HEK293T (cell line): Measurements from ENCODE around the gene LOXL1.

Experiments used
- CTCF ChIA-PET: fragments of 350-600 bp; formaldehyde crosslinking; extraction: SDS; loops from one replicate; lab custom pipeline; 2021; ENCODE audit warnings: antibody characterized with exemption, inconsistent platforms; lab: Yijun Ruan, JAX
- POLR2A ChIA-PET: fragments of 350-600 bp; formaldehyde crosslinking; extraction: SDS; loops from one replicate; lab custom pipeline; 2020; ENCODE audit warnings: antibody characterized with exemption, inconsistent platforms; lab: Yijun Ruan, JAX
- DNase-seq: peaks from one replicate; pipeline ENCODE4 v3.0.0; 2012; ENCODE audit warnings: mixed read lengths; ENCODE audit errors: extremely low spot score
- ARNT ChIP-seq: fragments of 450-650 bp; IDR thresholded peaks from 2 replicates; pipeline ENCODE4 v1.6.1; 2017; ENCODE audit warnings: mild to moderate bottlenecking
- BHLHE40 ChIP-seq: fragments of 450-650 bp; IDR thresholded peaks from 2 replicates; pipeline ENCODE4 v1.6.1; 2016; ENCODE audit warnings: mild to moderate bottlenecking, moderate library complexity, borderline replicate concordance
- CTBP1 ChIP-seq: fragments of 450-650 bp; IDR thresholded peaks from 2 replicates; pipeline ENCODE4 v1.6.1; 2016; ENCODE audit warnings: borderline replicate concordance
- ELF4 ChIP-seq: fragments of 450-650 bp; IDR thresholded peaks from 2 replicates; pipeline ENCODE4 v1.6.1; 2017; ENCODE audit warnings: antibody characterized with exemption
- FOXA1 ChIP-seq: fragments of 450-650 bp; IDR thresholded peaks from 2 replicates; pipeline ENCODE4 v1.6.1; 2016; ENCODE audit warnings: mild to moderate bottlenecking
- FOXK2 ChIP-seq: fragments of 450-650 bp; IDR thresholded peaks from 2 replicates; pipeline ENCODE4 v1.6.1; 2016; ENCODE audit warnings: mild to moderate bottlenecking
- FOXM1 ChIP-seq: fragments of 450-650 bp; IDR thresholded peaks from 2 replicates; pipeline ENCODE4 v1.6.1; 2017; ENCODE audit warnings: mild to moderate bottlenecking, borderline replicate concordance
- HDGF ChIP-seq: fragments of 450-650 bp; IDR thresholded peaks from 2 replicates; pipeline ENCODE4 v1.6.1; 2017; ENCODE audit warnings: antibody characterized with exemption, borderline replicate concordance
- L3MBTL2 ChIP-seq: fragments of 450-650 bp; conservative IDR thresholded peaks from 2 replicates; pipeline ENCODE4 v1.6.1; 2016; ENCODE audit warnings: mild to moderate bottlenecking
- LEF1 ChIP-seq: fragments of 450-650 bp; IDR thresholded peaks from 2 replicates; pipeline ENCODE4 v1.6.1; 2017; ENCODE audit warnings: mild to moderate bottlenecking, borderline replicate concordance
- NFRKB ChIP-seq: fragments of 450-650 bp; IDR thresholded peaks from 2 replicates; pipeline ENCODE4 v1.6.1; 2016; ENCODE audit warnings: mild to moderate bottlenecking, moderate library complexity
- SP1 ChIP-seq: fragments of 450-650 bp; IDR thresholded peaks from 2 replicates; pipeline ENCODE4 v1.6.1; 2017
- SUZ12 ChIP-seq: fragments of 450-650 bp; IDR thresholded peaks from 2 replicates; pipeline ENCODE4 v1.6.1; 2016; ENCODE audit warnings: mild to moderate bottlenecking
- TARDBP ChIP-seq: fragments of 450-650 bp; IDR thresholded peaks from 2 replicates; pipeline ENCODE4 v1.6.1; 2016
- ZNF384 ChIP-seq: fragments of 450-650 bp; IDR thresholded peaks from 2 replicates; pipeline ENCODE4 v1.6.1; 2016
- TF ChIP-seq, protein P1 (sequence below): fragments of 450-650 bp; IDR thresholded peaks from 2 replicates; pipeline ENCODE4 v1.6.1; 2016

Gene LOXL1, protein sequence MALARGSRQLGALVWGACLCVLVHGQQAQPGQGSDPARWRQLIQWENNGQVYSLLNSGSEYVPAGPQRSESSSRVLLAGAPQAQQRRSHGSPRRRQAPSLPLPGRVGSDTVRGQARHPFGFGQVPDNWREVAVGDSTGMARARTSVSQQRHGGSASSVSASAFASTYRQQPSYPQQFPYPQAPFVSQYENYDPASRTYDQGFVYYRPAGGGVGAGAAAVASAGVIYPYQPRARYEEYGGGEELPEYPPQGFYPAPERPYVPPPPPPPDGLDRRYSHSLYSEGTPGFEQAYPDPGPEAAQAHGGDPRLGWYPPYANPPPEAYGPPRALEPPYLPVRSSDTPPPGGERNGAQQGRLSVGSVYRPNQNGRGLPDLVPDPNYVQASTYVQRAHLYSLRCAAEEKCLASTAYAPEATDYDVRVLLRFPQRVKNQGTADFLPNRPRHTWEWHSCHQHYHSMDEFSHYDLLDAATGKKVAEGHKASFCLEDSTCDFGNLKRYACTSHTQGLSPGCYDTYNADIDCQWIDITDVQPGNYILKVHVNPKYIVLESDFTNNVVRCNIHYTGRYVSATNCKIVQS

DNA sequence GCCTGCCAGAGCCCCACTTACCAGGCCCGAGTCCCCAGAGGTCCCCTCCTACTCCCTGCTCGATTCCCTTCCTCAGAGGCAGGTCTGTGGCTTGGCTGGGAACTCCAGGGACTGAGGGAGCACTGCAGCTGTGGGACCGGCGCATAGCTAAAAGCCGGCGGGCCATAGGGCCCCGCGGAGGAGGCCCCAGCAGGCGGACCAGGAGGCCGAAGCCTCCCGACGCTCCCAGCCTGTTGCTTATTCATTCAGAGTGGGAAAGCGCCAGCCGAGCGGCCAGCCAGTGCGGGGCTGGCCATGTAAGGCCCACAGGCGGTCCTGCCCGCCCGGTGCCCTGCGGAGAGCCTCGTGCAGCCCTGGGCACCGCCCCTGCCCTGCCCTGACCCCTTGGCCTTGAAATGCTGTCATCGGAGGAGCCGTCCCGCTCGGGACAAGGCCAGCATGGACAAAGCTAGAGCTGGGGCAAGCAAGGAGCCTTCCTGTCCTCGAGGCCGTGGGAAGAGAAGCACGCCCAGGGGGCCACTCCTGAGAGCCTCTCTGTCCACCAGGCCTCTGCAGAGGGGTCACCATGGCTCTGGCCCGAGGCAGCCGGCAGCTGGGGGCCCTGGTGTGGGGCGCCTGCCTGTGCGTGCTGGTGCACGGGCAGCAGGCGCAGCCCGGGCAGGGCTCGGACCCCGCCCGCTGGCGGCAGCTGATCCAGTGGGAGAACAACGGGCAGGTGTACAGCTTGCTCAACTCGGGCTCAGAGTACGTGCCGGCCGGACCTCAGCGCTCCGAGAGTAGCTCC is at the start of gene LOXL1:
LOXL1 (plus strand) TSS at position 244 of the 784 bp plus-strand sequence; CDS start at position 566, 322 bp downstream.
- ChIA-PET POLR2A (interaction anchor here (0.6 to 3.0 kb wide), 4 partner anchors 10 to 193 kb away, joined by 3 to 17 read pairs (median 10); no protein-coding TSS in a partner anchor), CTCF (interaction anchor here (1.5 to 2.3 kb wide), 2 partner anchors 19 to 52 kb away, joined by 9 to 13 read pairs; no protein-coding TSS in a partner anchor)
- DNase-seq: peak; percentile 55
- TF ChIP-seq L3MBTL2 (peak; percentile 68), ELF4 (no peak), FOXM1 (peak; percentile 73; the same call in 1 of the 2 replicates), CTBP1 (peak; percentile 16; the same call in 1 of the 2 replicates)

DNA sequence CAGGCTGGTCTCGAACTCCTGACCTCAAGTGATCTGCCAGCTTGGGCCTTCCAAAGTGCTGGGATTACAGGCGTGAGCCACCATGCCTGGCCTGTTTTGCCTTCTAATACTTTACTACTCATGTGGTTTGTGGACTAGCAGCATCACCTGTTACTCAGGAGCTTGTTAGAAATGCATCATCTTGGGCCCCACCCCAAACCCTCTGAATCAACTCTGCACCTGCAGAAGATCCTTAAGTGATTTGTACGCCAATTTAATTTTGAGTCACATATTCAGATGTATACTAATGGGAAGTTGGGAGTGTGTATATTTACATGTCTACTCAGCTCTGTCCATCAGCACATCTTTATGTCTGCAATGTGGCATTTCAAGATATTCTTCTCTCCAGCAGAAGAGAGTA is 46.8 kb upstream of the LOXL1 start:
- ChIA-PET POLR2A (no interaction called here), CTCF (interaction anchor here (0.7 kb wide), 1 partner anchor 28 kb away, joined by 3 read pairs; no protein-coding TSS in a partner anchor)
- DNase-seq: no peak
- TF ChIP-seq L3MBTL2 (no peak), NFRKB (no peak), FOXM1 (no peak), FOXK2 (no peak), SUZ12 (no peak), ELF4 (no peak), FOXA1 (no peak), ZNF384 (no peak), SP1 (no peak)
- TF ChIP-seq, protein P1, sequence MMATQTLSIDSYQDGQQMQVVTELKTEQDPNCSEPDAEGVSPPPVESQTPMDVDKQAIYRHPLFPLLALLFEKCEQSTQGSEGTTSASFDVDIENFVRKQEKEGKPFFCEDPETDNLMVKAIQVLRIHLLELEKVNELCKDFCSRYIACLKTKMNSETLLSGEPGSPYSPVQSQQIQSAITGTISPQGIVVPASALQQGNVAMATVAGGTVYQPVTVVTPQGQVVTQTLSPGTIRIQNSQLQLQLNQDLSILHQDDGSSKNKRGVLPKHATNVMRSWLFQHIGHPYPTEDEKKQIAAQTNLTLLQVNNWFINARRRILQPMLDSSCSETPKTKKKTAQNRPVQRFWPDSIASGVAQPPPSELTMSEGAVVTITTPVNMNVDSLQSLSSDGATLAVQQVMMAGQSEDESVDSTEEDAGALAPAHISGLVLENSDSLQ: no peak

DNA sequence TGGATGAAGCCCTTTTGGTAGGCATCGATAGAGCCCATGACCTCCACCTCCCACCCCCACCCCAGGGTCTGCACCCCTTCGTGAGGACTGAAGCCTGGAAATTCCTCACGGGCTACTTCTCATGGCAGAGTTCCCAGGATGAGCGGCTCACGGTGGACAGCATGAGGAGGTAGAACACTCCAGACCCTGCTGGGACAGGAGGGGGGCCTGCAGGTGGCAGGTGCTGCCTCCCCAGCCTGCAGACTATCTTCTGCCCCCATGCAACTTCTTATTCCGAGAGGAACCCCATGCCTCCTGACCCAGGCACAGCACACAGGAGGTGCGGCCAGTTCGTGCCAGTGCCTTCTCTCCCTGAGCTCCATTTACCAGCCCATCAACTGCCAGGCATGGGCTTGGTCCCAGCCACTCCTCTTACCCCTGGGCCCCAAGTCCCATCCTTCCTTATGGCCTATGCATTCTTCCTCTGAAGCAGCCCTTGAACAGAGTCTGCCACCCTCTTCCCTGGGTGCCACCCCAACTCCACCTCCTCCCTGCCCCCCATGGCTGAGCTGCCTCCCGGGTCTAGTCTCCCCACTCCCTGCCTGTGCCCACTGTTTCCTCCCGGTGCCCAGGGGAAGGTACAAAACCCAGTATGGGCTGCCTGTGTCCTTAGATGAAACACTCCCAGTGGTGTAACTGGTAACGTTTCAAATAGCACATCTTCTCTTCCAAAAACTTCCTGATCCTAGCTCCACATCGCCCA is 44.5 kb upstream of the LOXL1 start:
- CTCF ChIA-PET: no interaction called here
- DNase-seq: no peak
- TF ChIP-seq TARDBP: no peak
- no peak for TF ChIP-seq FOXK2
- TF ChIP-seq LEF1: no peak
- TF ChIP-seq, protein P1: no peak
- no peak for TF ChIP-seq SP1
- TF ChIP-seq ELF4: no peak
- TF ChIP-seq CTBP1: no peak
- POLR2A ChIA-PET: no interaction called here

DNA sequence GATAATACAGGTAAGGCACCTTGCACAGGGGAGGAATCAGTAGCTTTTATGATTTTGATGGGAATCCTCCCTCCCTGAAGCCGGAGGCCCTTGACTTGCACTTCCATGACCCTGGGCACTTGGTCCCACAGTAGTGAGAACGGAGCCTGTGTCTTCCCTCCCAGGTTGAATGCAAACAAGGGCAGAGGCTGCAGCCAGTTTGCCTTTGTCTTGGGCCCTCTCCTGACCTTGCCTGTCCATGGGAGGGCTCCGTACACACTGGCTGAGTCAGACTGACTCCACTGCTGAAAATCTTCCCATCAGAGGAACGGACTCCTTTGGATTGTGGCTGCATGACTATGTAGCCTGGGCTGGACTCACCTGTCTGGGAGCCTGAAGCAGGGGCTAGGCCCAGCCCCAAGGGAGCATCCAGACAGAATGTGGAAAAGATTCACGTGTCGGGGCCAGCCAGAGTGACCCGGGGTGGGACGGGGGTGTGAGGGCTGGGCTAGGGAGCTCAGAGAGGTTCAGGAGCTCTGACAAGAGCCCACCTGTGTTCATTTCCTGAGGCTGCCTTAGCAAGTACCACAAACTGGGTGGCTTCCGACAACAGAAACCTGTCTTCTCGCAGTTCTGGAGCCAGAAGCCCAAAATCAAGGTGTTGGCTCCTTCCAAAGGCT is 43.4 kb upstream of the LOXL1 start:
- DNase-seq: no peak
- POLR2A ChIA-PET: no interaction called here
- CTCF ChIA-PET: no interaction called here
- TF ChIP-seq ARNT (no peak), FOXM1 (no peak), HDGF (no peak)

DNA sequence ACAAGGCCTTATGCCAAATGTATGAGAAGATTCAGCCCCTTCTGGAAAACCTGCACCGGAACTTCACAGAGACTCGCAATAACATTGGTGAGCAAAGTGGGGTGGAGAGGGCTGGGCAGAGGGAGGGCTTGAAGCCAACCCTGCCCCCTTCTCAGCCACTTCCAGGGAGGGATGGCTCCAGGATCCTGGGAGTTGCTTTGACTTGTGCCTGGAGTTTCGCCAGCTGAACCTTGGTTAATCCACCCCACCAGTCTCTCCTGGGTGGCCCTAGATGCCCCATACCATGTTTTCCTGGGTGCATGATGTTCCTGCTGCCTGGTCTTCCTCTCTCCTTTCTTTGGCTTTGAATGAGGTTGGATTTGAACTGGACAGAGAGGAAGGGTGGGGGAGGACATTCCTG is 42.1 kb upstream of the LOXL1 start:
- ChIA-PET POLR2A (no interaction called here), CTCF (interaction anchor here (0.6 kb wide), 1 partner anchor 44 kb away, joined by 3 read pairs; no protein-coding TSS in a partner anchor)
- DNase-seq: no peak
- TF ChIP-seq L3MBTL2 (no peak), FOXA1 (no peak), ZNF384 (no peak), NFRKB (no peak), ELF4 (no peak), ARNT (no peak), CTBP1 (no peak)

DNA sequence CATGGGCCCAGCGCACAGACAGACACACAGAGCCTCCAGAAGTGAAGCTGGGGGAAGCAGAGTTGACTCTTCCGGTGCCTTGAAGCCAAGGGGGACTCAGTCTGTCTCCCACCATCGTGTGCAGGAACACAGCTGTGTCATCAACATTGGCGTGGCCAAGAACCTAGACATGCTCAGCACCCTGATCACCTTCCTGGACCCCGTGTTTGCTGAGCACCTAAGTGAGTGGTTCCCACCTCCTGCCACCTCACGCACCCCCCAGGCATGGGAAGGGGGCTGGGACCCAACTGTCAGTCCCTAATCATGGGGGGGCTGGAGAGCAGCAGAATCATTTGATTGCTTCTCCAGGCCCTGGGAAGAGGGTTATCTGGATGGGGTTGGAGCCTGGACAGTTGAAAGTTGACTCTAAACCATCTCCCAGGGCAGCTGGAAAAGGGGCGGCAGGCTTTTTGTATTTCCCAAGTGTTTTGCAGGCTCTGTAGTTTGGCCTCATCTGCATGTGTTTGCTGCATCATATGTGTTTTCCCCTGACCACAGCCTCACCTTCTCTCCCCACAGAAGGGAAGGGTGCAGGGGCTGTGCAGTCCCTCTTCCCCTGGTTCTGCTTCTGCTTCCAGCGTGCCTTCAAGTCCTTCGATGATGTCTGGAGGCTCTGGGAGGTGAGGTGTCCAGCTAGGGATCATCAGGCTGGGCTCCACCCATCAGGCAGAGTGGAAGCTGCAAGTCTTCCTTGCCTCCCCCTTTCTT is 40.1 kb upstream of the LOXL1 start:
- ChIA-PET POLR2A (no interaction called here), CTCF (no interaction called here)
- TF ChIP-seq CTBP1: no peak
- no peak for TF ChIP-seq FOXM1
- TF ChIP-seq HDGF: no peak
- TF ChIP-seq SUZ12: no peak
- TF ChIP-seq L3MBTL2: no peak
- no peak for TF ChIP-seq TARDBP
- TF ChIP-seq FOXK2: no peak
- TF ChIP-seq LEF1: no peak
- no peak for TF ChIP-seq SP1
- TF ChIP-seq BHLHE40: no peak
- no peak for TF ChIP-seq NFRKB
- no peak for TF ChIP-seq ZNF384
- TF ChIP-seq, protein P1: no peak
- no peak for DNase-seq
